OCI-LY7 (cell line): ENCODE measurements around the gene KDM3B.

ENCODE experiments used
- EZH2phosphoT487 ChIP-seq: fragments of 200-600 bp; sonication (generic); IDR thresholded peaks from 2 replicates; pipeline ENCODE4 v1.6.1; 2018; ENCODE audit warnings: low read depth, borderline replicate concordance, mild to moderate bottlenecking, mixed run types, antibody characterized with exemption, low read length, moderate library complexity, mixed read lengths
- TF ChIP-seq, protein P1 (sequence below): fragments of 200-600 bp; sonication (generic); conservative IDR thresholded peaks from 2 replicates; pipeline ENCODE4 v1.5.1; 2014; ENCODE audit warnings: mild to moderate bottlenecking, antibody characterized with exemption, low read length, moderate library complexity, mixed read lengths

DNA sequence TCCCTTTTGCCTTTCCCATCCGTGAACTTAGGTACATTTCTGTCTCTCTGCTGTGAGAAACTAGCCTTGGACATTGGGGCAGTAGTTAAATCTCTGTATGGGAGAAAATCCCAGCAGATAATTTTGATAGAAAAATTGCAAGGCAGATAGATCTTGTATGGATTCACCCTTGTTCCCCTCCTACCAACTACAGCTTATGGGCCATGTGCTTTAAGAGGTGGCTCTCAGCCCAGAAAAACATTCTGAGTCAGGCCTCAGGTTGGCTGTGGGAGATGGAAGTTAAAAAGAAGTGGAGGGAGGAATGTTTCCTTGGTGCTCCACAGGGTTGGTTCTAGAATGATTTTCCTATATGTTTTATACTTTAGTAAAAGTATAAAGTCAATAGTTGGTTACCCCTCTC is 1.4 kb upstream of the KDM3B start:
- TF ChIP-seq, protein P1, sequence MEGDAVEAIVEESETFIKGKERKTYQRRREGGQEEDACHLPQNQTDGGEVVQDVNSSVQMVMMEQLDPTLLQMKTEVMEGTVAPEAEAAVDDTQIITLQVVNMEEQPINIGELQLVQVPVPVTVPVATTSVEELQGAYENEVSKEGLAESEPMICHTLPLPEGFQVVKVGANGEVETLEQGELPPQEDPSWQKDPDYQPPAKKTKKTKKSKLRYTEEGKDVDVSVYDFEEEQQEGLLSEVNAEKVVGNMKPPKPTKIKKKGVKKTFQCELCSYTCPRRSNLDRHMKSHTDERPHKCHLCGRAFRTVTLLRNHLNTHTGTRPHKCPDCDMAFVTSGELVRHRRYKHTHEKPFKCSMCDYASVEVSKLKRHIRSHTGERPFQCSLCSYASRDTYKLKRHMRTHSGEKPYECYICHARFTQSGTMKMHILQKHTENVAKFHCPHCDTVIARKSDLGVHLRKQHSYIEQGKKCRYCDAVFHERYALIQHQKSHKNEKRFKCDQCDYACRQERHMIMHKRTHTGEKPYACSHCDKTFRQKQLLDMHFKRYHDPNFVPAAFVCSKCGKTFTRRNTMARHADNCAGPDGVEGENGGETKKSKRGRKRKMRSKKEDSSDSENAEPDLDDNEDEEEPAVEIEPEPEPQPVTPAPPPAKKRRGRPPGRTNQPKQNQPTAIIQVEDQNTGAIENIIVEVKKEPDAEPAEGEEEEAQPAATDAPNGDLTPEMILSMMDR: no peak
- TF ChIP-seq EZH2phosphoT487: no peak
